ENCODE measurements around the gene VPS39.

VPS39 gene

DNA sequence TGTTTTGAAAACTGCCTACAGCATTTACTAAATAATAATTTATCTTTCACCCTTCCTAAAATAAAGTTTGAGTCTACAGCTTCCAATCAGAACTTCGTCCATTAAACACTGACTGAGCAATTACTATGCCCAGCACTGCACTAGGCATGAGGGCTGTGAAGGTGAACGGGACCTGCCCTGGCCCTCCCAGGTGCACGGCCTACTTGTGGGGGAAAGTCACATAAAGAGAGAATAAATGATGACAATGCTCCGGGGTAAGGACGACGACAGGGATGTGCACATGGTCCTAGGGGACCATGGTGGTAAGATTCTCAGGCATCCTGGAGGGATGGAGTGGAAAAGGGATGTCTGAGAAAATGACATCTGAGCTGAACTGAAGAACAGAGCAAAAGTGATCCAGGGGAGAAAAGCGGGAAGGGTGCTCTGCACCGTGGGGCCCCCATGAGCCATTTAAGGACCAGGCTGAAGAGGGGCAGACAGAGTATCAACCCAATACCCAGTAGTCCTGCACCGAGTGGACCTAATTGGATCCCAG, 63.2 kb downstream of the VPS39 start:
- DNase-seq, result no peak

DNA sequence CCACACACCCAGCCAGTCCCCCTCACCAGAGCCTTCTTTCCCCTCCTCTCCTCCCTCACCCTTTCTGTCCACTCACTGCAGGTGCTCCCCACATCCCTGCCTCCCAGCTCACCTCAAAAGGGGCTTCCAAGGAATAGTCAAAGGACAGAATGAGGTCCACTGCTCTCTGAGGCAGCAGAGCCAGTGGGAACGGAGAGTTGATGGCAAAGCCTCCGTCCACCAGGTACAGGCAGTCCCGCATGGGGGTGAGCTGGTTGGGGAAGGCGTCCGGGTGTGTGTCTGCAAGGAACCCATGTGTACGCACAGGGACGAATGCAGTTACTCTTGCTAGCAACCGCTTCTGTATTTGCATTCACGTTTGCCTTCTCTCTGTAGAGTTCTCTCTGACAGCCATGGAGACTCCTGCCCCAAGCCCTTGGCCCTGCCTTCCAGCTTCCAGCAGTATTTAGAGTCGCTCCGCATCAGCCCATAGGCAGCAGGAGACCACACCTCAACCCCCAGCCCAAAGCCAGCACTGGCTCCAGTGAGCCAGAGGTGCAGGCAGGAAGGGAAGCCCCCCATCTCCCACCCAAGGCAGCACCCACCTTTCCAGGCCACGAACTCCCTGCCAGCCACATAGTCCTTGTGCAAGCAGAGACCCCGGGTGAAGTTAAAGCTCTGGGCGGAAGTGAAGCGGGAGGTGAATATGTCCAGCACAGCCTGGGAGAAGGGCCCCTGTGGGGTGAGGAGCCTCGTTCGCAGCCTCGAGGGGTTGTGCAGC, 64.1 kb downstream of the VPS39 start:
- no peak for DNase-seq

DNA sequence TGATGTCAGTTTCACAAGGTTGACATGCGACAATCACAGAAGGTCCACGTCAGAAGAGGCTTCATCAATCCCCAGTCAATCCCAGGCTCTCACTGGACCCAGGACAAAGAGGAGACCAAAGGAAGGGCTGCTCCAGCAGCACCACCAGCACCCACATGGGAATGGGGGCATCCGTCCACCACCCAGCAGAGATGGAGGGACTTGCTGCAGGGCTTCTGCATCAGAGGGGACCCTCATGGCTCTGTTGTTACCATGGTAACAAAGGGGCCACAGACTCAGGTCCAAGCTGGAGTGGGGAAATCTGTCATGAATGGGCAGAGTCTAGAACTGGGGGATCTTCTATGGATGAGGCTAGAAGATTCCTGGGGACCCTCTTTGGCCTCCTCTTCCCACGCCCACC, 64.7 kb downstream of the VPS39 start:
- DNase-seq, result no peak

DNA sequence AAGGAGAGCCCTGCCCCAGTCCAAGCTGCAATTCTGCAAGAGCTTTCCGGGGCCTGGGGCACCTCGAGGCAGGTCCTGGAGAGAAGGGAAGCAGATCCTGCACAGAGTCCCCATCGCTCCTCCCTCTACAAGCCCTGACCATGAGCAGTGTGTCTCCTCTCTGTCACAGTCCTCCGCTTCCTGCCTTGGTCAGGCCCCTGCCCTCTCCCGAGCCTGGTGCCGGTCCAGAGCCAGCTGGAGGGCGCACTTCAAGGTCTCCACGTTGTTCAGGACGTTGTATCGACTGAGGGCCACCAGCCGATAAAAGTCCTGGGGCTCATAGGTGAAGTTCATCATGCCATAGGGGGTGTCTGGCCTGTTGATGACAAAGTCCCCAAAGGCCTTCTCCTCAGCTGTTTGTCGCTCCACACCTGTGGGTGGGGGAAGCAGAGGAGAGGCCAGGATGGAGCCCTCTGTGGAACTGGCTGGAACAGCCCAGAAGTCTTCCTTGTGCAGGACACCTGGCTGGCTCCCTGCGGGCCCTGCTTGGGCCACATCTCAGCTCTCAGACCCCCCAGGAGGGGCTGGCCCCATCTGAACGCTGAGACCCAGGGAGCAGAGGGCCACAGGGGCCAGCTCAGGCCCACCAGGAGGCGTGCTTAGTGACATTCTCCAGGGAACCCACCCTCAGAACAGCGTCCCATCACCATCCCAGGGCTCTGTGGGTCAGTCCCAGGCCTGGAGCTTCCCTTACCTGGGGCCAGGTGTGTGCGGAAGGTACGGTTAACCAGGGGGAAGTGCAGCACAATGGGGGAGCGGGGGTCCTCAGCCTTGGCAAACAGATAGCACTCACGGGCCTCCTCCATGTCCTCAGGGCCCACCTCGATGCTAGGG, 66.1 kb downstream of the VPS39 start:
- DNase-seq, result no peak

DNA sequence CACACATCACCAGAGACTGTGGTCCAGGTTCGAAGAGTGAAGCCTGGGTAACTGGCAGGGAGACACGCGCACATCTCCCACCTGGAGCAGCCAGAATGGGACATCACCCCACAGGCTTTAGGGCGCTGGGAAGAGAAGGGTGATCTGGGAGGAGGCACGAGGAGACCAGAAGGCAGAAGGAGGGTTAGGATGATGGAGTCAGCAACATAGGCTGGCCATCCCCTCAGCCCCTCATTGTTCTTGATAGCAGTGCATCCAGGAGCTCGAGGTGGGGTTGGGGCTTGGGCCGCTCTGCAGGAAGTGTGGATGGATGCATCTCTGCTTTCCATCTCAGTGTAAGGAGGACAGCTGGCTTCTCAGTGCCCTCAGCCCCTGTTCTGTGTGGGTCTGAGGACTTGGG, 66.9 kb downstream of the VPS39 start:
- DNase-seq, result no peak

DNA sequence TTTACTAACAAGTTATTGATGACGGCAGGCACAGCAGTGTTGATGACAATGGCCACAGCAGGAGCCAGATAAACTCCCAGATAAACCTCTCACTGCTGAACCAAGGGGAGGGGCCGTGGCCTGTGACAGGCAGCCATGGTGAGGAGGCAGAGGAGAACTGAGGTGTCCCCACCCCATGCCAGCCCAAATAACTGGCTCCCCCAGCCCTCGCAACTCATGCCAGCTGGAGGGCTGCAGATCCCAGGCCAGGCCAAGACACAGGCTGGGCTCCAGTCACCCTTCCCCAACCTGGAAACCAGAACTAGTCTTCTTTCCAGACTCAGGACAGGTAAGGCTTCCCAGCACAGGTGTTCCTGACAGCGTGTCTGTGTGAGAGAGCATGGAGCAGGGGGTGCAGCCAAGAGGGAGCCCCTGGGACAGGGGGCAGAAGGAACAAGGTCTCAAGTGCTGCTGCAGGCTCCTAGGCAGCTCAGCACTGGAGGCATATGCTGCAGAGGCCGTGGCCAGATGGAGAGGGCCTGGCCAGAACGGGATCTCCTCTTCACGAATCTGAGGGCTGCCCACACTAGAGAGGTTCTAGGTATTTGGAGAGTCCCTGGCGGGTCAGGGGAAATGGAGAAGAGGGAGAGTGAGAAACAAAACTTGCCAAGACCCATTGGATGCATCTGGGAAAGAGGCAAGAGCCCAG, 67.6 kb downstream of the VPS39 start:
- DNase-seq, result no peak

DNA sequence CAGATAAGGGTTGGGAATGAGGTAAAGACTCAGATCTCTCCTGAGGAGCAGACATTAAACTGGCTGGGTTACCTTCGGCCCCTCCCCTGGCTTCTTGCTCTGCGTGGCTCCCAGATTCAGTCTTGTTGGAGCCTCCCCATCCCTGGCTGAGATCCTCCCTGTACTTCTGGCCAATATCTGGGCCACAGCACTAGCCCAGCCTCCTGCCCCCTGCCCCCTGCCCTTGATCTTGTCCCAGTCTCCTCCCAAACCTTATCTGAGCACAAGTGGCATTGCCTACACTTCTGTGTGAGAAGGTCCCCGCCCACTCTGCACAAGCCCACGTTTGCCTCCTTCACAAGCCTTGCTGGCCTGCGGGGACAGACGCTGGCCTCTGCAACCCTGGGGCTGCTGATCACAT, 68.5 kb downstream of the VPS39 start:
- no peak for DNase-seq

DNA sequence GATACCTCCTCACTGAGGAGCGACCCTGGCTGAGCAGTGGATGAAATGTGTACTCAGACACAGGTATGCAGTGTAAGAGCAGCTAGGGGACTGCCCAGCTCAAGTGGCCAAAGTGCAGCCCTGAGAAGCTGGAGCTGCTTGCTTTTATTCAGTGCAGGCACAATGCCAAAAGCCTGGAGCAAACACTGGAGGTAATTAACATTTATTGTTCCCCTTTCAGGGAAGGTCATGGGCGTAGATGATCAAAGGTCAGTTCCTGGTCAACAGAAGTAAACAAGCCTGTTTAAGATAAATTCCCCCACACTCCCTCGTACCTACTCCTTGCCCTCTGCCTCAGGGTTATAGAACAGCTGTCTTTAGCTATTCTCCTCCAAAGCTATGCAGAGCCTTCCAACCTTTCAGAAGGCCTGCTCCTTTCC, 69.1 kb downstream of the VPS39 start:
- DNase-seq, result no peak

DNA sequence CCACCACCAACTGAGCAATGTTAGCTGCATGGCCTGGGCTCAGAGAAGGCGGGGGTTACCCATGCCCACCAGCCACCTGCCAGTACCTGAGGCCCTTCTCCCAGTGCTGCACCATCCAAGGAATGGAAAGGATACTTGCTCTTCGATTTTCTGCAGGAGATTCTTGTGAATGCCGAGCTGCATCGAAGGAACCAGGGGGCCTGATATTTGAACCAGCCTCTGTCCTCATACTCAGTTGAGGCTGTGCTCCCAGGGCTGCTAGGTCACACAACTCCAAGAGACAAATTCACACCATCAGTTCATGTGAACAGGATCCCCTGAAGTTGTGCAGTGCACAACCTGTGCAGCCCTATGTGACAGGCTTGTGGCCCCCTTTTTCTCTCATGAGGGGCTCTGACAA, 69.7 kb downstream of the VPS39 start:
- DNase-seq, result no peak

DNA sequence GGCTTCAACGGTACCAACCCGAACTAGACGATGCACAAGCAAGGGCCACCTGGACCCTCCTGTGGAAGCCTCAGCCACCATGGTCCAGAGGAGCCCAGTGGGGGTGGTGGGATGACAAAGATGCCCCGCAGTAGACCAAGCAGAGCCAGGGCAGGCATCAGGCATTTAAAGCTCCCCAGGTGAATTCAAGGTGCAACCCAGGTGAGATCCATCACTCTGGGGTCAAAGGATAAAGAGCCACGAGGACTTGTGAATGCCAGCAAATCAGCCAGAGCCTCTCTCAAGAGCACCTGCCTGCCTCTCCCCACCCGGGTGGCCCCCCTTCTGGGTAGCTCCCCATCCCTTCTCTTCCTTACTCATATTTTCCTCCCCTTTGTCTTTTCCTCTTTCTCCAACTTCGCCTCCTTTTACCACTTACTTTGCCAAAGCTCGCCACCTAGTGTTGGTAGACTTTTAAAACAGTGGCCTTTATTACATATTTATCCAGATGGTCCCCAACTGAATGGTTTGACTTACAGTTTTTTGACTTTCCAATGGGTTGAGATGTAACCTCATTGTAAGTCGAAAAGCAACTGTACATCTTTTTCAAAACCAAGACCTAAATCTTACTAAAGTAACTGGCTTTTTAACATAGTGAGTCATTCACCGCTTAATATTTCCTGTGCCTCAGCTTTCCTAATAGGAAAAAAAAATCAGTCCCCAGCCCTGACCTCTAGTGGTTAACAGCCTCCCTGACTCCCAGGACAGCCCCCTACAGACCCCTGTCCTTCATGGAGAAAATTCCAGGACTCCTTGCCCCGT, 70.4 kb downstream of the VPS39 start:
- peak in 1 of 2 donors; percentile 20 for DNase-seq

DNA sequence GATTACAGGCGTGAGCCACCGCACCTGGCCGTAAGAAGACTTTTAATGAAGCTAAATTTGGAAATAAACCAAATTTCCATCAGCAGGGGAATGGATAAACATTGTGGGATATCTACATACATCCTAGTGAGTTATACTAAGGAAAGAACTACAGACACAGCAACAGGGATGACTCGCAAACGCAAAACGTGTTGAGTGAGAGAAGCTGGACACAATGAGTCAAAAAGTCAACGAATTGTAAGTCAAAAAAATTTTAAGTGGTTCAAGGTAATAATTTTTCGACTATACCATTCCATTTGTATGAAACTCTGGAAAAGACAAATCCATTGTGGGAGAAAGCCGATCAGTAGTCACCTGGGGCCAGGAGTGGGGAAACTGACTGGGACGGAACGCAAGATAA, 71.6 kb downstream of the VPS39 start:
- no peak for DNase-seq

DNA sequence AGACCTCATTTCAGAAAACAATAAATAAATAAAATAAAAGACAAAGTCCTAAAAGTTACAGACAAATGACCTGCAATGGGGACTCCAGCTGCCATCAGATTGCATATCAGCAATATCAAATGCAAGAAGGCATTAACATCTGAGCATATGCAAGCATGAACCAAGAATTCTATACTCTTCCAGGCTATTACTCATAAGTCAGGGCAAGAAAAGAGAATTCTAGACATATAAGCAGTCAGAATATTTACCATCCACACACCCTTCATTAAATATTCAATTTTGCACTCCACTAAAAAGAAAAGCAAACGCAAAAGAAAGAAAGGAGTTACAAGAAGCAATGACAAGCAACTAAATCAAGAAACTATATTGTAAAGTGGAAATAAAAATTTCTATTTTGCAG, 72.8 kb downstream of the VPS39 start:
- DNase-seq, result no peak

DNA sequence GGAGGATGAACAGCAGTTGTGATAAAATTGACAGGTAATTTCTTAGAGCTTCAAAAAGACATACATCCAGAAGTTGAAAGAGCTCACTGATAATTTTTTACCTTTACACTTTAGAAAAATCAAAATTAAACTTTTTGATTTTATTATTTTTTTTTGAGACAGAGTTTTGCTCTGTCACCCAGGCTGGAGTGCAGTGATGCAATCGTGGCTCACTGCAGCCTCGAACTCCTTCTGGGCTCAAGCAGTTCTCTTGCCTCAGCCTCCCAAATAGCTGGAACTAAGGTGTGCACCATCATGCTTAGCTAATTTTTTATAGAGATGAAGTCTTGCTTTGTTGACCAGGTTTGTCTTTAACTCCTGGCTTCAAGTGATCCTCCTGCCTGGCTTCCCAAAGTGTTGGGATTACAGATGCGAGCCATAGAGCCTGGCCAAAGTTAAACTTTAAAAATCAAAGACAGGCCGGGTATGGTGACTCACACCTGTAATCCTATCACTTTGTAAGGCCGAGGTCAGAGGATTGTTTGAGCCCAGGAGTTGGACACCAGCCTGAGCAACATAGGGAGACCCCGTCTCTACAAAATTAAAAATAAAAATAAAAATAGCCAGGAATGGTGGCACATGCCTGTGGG, 73.4 kb downstream of the VPS39 start:
- no peak for DNase-seq

DNA sequence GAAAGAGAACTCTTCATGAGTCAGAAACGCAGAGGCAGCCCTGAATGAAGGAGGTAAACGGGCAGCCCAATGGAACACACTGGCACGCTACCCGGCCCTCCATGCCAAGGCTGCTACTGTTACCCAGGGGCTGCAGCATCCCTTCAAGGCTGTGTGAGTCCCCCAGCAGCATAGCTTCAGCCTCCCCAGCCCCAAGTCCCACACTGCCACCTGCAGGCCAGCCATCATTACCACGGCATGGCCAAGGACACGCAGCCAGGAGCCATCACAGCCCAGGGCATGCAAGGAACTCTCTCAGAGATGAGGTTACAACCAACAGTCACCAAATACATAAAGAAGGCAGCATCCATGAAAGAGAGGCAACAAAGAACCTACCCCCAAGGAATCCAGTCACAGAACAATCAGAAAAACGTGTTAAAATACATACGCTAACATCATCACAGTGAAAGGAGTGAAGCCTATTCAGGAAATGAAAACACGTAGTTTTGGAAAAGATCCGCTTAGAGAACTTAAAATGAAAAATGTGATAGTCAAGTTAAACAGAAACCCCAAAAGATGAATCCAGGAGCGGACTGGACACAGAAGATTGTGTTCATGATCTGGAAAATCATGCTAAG, 74.1 kb downstream of the VPS39 start:
- peak; percentile 35 to 50 for DNase-seq

DNA sequence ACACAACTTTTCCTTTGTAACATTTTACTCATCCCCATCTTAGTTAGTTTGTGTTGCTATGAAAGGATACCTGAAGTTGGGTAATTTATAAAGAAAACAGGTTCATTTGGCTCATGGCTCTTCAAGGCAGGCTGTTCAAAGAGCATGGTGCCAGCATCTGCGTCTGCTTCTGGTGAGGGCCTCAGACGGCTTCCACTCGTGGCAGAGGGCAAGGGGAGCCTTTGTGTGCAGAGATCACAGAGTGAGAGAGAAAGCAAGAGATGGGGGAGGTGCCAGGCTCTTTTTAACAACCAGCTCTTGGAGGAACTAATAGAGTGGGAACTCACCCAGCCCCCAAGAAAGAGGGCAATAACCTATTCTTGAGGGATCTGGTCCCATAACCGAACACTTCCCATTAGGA, 74.7 kb downstream of the VPS39 start:
- DNase-seq, result no peak

DNA sequence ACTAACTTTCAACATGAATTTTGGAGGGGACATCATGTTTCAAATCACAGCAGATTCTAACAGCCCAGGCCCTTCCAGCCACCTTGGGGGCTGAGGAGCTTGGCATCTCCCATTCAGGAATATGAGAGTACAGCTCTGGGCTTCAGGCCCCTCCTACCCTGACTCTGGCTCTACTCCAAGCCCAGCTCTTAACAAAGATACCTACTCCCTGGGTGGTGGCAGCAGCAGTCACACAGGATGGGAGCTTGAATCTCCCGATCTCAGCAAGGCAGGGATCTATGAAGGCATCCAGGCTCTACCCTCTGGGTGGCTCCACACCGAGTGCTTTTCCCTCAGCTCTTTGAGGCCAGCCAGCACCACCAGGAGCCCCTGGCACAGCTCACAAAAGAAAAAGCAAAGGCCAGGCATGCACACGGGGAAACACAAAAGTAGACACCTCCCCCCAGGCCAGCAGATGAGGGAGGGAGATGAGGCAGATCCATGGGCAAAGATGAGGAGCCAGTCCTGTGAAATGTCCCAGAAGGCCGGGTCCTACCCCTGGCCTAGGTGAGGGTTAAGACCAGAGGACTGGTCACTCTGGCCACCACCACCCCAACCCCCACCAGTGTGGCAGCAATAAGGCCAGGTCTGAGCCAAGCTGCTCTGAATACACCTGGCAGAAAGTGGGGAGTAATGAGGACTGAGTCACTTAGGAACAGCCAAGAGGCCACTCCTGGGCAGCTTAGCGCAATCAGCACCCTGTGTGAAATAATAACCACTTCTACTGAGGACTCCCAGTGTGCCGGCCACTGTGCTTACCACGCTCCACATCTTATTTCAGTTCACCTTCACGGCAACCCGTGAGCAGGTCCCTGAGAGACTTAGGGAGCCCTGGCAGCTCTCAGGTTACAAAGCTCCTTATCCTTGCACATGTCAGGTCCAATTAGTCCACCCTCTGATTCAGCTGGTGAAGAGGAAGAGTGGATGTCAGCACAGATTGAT, 76.0 kb downstream of the VPS39 start:
- DNase-seq, result no peak

DNA sequence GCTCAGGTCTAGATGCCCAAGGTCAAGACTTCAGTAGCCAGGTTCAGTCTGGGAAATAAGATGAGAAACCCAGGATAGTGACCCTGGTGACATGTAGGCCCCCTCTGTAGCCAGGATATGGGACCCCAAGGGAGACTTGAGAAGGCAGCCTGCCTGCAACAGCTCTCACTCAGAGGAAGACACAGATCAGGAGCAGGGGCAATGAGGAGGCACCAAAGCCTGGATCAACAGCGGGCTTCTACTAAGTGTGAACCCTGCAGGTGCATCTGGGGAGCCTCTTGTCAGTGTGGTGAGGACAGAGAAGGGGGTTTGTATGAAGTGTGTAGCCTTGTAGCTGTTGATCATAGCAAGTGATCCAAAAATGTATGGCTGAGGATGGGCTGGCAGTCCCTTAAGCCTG, 77.1 kb downstream of the VPS39 start:
- no peak for DNase-seq

DNA sequence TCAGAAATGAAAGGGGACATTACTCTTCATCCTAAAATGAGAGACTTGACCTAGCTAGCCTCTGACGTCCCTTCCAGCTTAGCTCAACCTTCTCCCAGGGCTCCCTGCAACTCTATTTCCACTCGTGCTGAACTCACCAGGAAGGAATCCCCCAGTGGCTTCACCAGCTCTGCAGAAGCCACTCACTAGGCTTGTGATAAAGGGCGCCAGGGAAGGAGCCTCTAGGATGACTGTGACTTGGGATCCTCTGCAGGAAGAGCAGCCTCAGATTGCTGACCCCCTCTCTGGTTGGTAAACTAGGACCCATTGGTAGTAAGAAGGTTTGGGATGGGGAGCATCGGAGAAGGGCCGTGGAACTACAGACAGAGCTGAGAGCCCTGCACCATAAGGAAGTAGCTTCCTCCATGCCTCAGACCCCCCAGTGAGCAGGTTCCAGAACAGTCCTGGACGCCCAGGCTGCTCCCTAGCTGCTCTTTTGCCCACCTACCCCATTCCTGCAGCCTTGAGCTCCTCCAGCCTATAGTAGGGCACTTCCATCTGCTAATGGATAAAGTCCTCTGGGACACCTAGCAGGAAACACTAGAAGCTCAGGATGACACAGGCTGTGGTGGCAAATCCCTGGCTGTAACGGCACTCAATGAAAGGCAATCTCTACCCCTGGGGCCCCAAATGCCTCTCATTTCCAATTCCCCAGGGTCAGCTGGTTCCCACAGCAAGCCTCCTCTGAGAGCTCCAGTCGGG, 77.7 kb downstream of the VPS39 start:
- no peak for DNase-seq

DNA sequence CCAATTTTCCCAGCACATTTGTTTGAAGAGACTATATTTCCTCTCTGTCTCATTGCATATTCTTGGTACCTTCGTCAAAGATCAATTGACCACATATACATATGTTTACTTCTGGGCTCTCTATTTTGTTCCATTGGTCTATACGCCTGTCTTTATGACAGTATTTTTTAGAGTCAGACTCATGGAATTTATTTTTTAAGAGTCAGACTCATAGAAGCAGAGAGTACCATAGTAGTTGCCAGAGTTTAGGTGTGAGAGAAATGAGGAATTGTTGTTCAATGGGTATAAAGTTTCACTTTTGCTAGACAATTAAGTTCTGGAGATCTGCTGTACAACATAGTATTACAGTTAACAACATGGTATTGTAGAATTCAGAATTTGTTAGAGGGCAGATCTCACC, 78.7 kb downstream of the VPS39 start:
- DNase-seq, result no peak

DNA sequence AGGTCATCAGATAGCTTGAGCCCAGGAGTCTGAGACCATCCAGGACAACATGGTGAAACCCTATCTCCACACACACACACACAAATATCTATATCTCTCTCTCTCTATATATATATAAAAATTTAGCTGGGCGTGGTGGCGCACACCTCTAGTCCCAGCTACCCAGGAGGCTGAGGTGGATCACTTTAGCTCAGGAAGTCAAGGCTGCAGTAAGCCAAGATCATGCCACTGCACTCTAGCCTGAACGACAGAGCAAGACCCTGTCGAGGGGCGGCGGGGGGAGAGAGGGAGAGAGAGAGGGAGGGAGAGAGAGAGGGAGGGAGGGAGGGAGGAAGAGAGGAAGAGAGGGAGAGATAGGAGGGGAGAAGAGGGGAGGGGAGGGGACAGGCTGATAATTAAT, 79.6 kb downstream of the VPS39 start:
- no peak for DNase-seq
